ENCODE measurements around the gene DAB1. TPM values are rescaled to one million over a fixed set of nuclear protein-coding genes. Genes with fewer than 3 reads are reported as not detected.
"Not testable (repeated sequence)": the region's sequence is repeated elsewhere in the genome, so short reads cannot be mapped to it uniquely, and the experiment has no call there.

Gene DAB1
- total RNA-seq, 6 experiments from 2014 or later, result 0.13 to 1.2 (median 0.23) TPM

DNA sequence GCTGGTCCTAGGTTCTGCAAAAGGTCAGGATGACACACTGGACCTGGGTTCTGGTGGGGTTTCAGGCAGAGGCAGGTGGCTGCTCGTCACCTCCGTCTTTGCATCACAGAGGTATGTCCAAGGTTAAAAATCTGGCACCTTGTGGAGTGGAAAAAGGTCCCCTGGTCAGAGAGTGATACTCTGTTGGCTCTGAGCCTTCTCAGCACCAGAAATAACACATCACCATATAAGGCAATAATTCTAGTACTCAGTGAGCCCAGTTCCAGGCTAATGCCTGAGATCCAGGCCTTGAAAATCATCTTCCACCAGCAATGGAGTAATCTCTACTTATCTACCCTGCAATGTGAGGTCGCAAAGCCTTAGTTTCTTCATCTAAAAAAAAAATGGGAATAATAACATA lies 330.7 kb downstream of the DAB1 start:
- TF ChIP-seq, protein P1, sequence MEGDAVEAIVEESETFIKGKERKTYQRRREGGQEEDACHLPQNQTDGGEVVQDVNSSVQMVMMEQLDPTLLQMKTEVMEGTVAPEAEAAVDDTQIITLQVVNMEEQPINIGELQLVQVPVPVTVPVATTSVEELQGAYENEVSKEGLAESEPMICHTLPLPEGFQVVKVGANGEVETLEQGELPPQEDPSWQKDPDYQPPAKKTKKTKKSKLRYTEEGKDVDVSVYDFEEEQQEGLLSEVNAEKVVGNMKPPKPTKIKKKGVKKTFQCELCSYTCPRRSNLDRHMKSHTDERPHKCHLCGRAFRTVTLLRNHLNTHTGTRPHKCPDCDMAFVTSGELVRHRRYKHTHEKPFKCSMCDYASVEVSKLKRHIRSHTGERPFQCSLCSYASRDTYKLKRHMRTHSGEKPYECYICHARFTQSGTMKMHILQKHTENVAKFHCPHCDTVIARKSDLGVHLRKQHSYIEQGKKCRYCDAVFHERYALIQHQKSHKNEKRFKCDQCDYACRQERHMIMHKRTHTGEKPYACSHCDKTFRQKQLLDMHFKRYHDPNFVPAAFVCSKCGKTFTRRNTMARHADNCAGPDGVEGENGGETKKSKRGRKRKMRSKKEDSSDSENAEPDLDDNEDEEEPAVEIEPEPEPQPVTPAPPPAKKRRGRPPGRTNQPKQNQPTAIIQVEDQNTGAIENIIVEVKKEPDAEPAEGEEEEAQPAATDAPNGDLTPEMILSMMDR (IDR thresholded peaks at IDR 0.05), result no peak
- no peak for DNase-seq
- Mint-ChIP-seq H3K4me1 (ENCODE audit: low read depth) (no peaks in the 10 kb centered on the region), H3K36me3 (ENCODE audit: low read depth) (no peaks in the 10 kb centered on the region), H3K4me3 (no peak overlapping the region), H3K9me3 (no peaks in the 10 kb centered on the region), H3K27me3 (ENCODE audit: insufficient read depth) (peaks cover 7% of the 10 kb centered on the region), H3K27ac (no peak overlapping the region)

DNA sequence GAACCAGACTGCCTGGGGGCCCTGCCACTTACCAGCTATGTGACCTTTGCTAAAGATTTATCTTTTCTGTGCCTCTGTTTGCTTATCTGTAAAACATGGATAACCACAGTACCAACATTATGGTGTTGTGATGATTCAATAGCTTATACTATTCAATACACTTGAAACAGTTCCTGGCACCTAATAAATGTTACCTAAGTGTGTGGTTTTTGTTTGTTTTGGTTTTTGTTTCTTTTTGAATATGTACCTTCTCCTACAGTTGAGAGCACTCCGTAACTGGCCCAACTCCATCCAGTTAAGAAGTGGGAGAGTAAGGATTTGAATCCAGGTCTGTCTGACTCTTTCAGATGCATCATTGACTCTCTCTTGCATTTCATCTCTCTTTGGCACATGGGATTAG lies 332.2 kb downstream of the DAB1 start:
- no peak overlapping the region for H3K27ac Mint-ChIP-seq
- no peaks in the 10 kb centered on the region for H3K36me3 Mint-ChIP-seq (ENCODE audit: low read depth)
- H3K27me3 Mint-ChIP-seq (ENCODE audit: insufficient read depth), result peaks cover 5% of the 10 kb centered on the region
- H3K9me3 Mint-ChIP-seq, result no peaks in the 10 kb centered on the region
- TF ChIP-seq, protein P1 (IDR thresholded peaks at IDR 0.05), result no peak
- DNase-seq, result no peak
- H3K4me3 Mint-ChIP-seq, result no peak overlapping the region
- H3K4me1 Mint-ChIP-seq (ENCODE audit: low read depth), result no peaks in the 10 kb centered on the region

DNA sequence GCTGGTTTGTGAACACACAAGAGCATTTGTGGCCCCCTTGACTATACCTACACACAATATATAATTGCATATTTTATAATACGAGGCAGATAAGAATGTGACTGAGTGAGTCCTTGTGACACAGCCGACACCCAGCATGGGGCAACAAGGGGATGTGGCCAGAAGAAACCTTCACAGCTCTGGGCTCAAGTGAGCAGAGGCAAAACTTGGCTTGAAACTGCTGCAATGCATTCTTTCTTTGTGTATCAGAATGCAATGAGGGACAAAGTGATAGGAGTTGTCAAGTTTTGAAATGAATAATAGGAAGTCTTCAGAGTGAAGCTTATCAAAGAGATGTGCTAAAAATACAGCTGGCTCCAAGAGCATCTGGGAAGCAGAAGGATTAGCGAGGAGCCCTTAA lies 334.0 kb downstream of the DAB1 start:
- H3K4me3 Mint-ChIP-seq, result no peak overlapping the region
- H3K27me3 Mint-ChIP-seq (ENCODE audit: insufficient read depth), result peaks cover 3% of the 10 kb centered on the region
- H3K36me3 Mint-ChIP-seq (ENCODE audit: low read depth), result no peaks in the 10 kb centered on the region
- no peaks in the 10 kb centered on the region for H3K4me1 Mint-ChIP-seq (ENCODE audit: low read depth)
- TF ChIP-seq, protein P1 (IDR thresholded peaks at IDR 0.05), result no peak
- H3K27ac Mint-ChIP-seq, result no peak overlapping the region
- H3K9me3 Mint-ChIP-seq, result no peaks in the 10 kb centered on the region
- DNase-seq, result no peak

DNA sequence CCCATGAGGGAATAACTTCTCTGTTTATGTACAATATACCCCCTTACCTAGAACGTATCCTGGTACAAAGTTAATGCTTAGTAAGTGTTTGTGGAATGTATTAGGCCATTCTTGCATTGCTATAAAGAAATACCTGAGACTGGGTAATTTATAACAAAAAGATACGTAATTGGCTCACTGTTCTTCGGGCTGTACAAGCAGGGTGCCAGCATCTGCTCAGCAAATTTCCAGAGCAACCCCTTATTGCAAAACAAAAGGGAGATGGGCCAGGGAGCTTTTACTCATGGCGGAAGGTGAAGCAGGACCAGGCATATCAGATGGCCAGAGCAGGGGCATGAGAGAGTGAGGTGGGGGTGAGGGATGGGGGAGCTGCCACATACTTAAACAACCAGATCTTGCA lies 334.6 kb downstream of the DAB1 start:
- no peak for DNase-seq
- H3K36me3 Mint-ChIP-seq (ENCODE audit: low read depth), result no peaks in the 10 kb centered on the region
- H3K9me3 Mint-ChIP-seq, result no peaks in the 10 kb centered on the region
- TF ChIP-seq, protein P1 (IDR thresholded peaks at IDR 0.05), result no peak
- no peak overlapping the region for H3K27ac Mint-ChIP-seq
- H3K27me3 Mint-ChIP-seq (ENCODE audit: insufficient read depth), result peaks cover 3% of the 10 kb centered on the region
- no peak overlapping the region for H3K4me3 Mint-ChIP-seq
- H3K4me1 Mint-ChIP-seq (ENCODE audit: low read depth), result no peaks in the 10 kb centered on the region

DNA sequence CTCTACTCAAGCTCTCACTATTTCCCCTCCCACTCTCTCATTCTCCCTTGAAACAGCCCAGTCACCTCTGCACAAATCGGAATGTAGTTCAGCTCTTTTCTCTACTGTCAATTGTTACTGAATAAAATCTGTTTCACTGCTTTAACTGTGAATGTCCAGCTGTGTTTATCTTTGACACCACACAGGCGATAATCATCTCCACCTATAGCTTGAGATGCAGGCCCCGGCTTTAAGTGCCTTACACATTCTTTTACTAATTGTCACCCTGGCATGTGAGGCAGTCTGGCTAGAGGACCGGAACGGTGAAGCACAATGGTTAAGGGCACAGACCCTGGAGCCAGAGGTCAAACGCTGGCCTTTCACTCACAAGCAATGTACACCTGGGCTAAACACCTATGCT lies 335.2 kb downstream of the DAB1 start:
- Mint-ChIP-seq H3K4me3 (no peak overlapping the region), H3K36me3 (ENCODE audit: low read depth) (no peaks in the 10 kb centered on the region), H3K27me3 (ENCODE audit: insufficient read depth) (peaks cover 3% of the 10 kb centered on the region), H3K4me1 (ENCODE audit: low read depth) (no peaks in the 10 kb centered on the region), H3K27ac (no peak overlapping the region), H3K9me3 (no peaks in the 10 kb centered on the region)
- DNase-seq, result no peak
- TF ChIP-seq, protein P1 (IDR thresholded peaks at IDR 0.05), result no peak

DNA sequence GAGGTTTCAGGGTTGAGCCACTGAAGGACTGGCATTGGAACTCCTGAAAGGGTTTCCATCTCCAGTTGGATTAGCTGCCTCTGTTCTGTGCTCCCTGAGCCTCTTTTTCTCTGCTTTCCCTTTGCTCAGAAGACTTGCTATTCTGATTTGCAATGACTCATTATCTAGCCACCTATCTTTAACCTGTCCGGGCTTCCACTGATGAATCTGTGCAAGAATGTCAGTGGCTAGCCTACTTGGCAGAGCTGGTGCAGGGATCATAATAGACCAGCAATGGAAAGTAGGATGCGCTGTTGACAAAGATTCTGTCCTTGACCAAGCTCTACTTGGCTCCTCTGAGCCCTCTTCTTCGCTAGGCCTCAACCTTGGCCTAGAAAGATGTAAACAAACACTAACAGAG lies 336.2 kb downstream of the DAB1 start:
- H3K9me3 Mint-ChIP-seq; H3K27me3 Mint-ChIP-seq (ENCODE audit: insufficient read depth); H3K4me3 Mint-ChIP-seq; H3K27ac Mint-ChIP-seq; H3K36me3 Mint-ChIP-seq (ENCODE audit: low read depth); H3K4me1 Mint-ChIP-seq (ENCODE audit: low read depth); DNase-seq: not testable (repeated sequence)

All from HFFc6 (cell line).